Stomach (tissue), 4 donors: ENCODE data around the gene EQTN.

Experiments used
- CTCF ChIP-seq, 7 experiments: fragments of 450-650 bp in 4 of 7; fragments of 200-600 bp in 3 of 7; sonication (generic) in 3 of 7; IDR thresholded peaks; one replicate each; pipeline ENCODE4 v1.5.1; 2016 to 2019; ENCODE audit warnings: antibody characterized with exemption in 7 of 7, control low read depth in 2 of 7, mild to moderate bottlenecking in 1 of 7
- EP300 ChIP-seq: sonication (generic); formaldehyde crosslinking; IDR thresholded peaks from one replicate; pipeline ENCODE4 v1.6.1; 2017; ENCODE audit warnings: antibody characterized with exemption
- POLR2A ChIP-seq, 4 donors: fragments of 450-650 bp; IDR thresholded peaks; one replicate each; pipeline ENCODE4 v1.6.1; 2016; ENCODE audit warnings: antibody characterized with exemption in 4 of 4, control low read depth in 2 of 4, mild to moderate bottlenecking in 1 of 4, moderate library complexity in 1 of 4

- TF ChIP-seq POLR2A (IDR thresholded peaks at IDR 0.05) (no peak), CTCF (IDR thresholded peaks at IDR 0.05) (no peak), EP300 (no peak)
Observed at GRCh38 chr9:27339661-27340284, 42.8 kb upstream of the EQTN start.
